Breast epithelium (tissue), 3 donors: ENCODE measurements around the gene PATJ.

ENCODE experiments used
- POLR2A ChIP-seq: fragments of 450-650 bp; IDR thresholded peaks from one replicate; pipeline ENCODE4 v1.6.1; 2016; ENCODE audit warnings: antibody characterized with exemption, mild to moderate bottlenecking, moderate library complexity
- POLR2AphosphoS5 ChIP-seq, 3 donors: sonication (generic); formaldehyde crosslinking; IDR thresholded peaks; one replicate each; pipeline ENCODE4 v1.6.1; 2017; ENCODE audit warnings: antibody characterized with exemption in 3 of 3
- TF ChIP-seq, protein P1 (sequence below), 3 donors: fragments of 450-650 bp; IDR thresholded peaks; one replicate each; pipeline ENCODE4 v1.5.1; 2016 to 2017; ENCODE audit warnings: antibody characterized with exemption in 3 of 3, mild to moderate bottlenecking in 3 of 3, moderate library complexity in 3 of 3

DNA sequence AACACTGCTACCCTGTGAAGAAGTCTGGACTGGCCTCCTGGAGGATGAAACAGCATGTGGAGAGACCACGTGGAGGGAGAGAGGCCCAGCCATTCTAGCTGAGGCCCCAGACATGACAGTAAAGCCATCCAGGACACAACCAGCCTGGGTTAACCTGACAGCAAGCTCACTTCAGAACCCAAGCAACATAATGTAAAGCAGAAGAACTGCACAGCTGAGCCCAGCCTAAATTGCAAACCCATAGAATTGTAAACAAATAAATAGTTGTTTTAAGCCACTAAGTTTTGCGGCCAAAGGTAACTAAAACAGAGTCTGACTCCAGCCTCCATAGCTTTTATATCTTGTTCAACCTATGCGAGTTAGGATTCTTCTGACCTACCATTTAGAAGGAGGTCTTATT, 355.2 kb downstream of the PATJ start:
- TF ChIP-seq, protein P1, sequence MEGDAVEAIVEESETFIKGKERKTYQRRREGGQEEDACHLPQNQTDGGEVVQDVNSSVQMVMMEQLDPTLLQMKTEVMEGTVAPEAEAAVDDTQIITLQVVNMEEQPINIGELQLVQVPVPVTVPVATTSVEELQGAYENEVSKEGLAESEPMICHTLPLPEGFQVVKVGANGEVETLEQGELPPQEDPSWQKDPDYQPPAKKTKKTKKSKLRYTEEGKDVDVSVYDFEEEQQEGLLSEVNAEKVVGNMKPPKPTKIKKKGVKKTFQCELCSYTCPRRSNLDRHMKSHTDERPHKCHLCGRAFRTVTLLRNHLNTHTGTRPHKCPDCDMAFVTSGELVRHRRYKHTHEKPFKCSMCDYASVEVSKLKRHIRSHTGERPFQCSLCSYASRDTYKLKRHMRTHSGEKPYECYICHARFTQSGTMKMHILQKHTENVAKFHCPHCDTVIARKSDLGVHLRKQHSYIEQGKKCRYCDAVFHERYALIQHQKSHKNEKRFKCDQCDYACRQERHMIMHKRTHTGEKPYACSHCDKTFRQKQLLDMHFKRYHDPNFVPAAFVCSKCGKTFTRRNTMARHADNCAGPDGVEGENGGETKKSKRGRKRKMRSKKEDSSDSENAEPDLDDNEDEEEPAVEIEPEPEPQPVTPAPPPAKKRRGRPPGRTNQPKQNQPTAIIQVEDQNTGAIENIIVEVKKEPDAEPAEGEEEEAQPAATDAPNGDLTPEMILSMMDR (IDR thresholded peaks at IDR 0.05): no peak
- no peak for TF ChIP-seq POLR2A
- TF ChIP-seq POLR2AphosphoS5 (IDR thresholded peaks at IDR 0.05): no peak
